B cell (primary cell): ENCODE data around the gene STON1.

Source experiments
- EZH2 ChIP-seq: IDR thresholded peaks from 2 replicates; pipeline ENCODE4 v1.6.1; 2012; ENCODE audit warnings: borderline replicate concordance, low read depth, mild to moderate bottlenecking, moderate library complexity, low read length; ENCODE audit not compliant: insufficient read depth, poor library complexity, severe bottlenecking
- TF ChIP-seq, protein P1 (sequence below): fragments of 200-600 bp; IDR thresholded peaks from one replicate; pipeline ENCODE4 v1.8.0; 2022; ENCODE audit warnings: antibody characterized with exemption, mild to moderate bottlenecking

DNA sequence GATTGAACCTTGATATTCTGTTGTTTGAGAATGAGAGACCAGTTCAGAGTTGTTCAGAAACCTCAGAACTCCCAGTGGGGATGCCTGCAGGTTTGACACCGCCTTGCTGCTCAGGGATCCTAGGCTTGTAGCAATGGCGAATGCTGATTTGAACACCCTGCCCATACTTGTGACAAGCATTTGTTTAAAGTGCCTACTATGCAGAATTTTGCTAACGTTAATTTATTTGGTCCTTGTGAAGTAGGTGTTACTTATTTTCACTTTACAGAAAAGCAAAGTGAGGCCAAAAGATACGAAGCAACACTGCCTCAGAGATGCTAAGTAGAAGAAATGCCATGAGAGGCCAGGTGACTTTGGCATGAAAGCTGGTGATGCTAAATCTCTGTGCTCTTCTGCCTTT, 32.3 kb downstream of the STON1 start:
- no peak for TF ChIP-seq EZH2
- TF ChIP-seq, protein P1, sequence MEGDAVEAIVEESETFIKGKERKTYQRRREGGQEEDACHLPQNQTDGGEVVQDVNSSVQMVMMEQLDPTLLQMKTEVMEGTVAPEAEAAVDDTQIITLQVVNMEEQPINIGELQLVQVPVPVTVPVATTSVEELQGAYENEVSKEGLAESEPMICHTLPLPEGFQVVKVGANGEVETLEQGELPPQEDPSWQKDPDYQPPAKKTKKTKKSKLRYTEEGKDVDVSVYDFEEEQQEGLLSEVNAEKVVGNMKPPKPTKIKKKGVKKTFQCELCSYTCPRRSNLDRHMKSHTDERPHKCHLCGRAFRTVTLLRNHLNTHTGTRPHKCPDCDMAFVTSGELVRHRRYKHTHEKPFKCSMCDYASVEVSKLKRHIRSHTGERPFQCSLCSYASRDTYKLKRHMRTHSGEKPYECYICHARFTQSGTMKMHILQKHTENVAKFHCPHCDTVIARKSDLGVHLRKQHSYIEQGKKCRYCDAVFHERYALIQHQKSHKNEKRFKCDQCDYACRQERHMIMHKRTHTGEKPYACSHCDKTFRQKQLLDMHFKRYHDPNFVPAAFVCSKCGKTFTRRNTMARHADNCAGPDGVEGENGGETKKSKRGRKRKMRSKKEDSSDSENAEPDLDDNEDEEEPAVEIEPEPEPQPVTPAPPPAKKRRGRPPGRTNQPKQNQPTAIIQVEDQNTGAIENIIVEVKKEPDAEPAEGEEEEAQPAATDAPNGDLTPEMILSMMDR, result no peak
